ENCODE results near the gene MAVS. TPM values are rescaled to one million over a fixed set of nuclear protein-coding genes. Genes with fewer than 3 reads are reported as not detected.
A peak's percentile ranks its signal among the peaks of the same experiment; 100 is the strongest.

MAVS gene
- total and polyA plus RNA-seq, 2 donors (not counting 3 experiments of a cell fraction or from before 2014, with no cell fraction given) = 18.8 to 40.7 TPM

DNA sequence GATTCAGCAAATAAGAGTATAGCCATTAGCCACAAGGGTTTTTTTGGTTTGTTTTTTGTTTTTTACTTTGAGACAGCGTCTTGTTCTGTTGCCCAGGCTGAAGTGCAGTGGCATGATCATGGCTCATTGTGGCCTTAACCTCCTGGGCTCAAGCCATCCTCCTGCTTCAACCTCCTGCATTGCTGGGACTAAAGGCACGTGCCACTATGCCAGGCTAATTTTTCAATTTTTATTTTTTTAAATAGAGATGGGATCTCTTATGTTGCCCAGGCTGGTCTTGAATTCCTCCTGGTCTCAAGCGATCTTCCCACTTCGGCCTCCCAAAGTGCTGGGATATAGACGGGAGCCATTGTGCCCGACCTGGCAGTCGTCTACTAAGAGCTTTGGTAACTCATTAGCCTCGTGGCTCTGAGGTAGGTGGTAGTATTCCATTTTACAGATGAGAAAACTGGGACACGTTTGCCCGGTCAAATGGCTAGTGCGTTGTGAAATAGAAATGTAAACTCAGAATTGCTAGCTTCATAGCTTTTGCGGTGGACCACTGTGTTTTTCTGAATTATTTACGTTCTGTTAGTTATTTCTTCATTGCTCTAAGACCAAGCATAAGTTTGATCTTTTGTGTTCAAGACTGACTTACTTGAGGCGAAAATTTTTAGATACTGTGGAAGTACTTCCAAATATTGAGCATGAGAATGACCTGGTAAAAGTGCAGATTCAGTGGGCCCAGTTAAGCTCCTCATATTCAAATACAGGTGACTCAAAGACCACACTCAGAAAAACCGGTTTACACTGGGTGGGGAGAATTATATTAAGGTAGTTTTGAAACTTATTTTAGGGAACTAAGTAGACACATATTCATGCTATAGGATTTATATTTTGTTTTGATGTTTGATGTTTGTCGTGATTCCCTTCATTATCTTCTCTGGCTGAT is 44.6 kb downstream of the MAVS start:
- H3K79me2 ChIP-seq (ENCODE audit: control insufficient read depth, insufficient read depth, low read length) = peaks cover 80% of the 10 kb centered on the region
- peaks cover 0 to 2% of the 10 kb centered on the region in 2 experiments for H3K36me3 ChIP-seq (ENCODE audit: control insufficient read depth in 2 of 2, extremely low read depth in 1 of 2, insufficient read depth in 2 of 2, low read length in 2 of 2)
- DNase-seq (ENCODE audit: low read depth, low spot score) = no peak
- peaks cover 24% of the 10 kb centered on the region for H4K20me1 ChIP-seq (replicated peaks; ENCODE audit: control insufficient read depth, extremely low read depth, insufficient read depth, low read length)
- H3K9me1 ChIP-seq (replicated peaks; ENCODE audit: control insufficient read depth, extremely low read depth, insufficient read depth, low read length) = no peaks in the 10 kb centered on the region
- H3K9ac ChIP-seq (replicated peaks; ENCODE audit: extremely low read depth, insufficient read depth, low read length) = peak overlapping the region; percentile 98
- no peaks in the 10 kb centered on the region for H3K27me3 ChIP-seq (ENCODE audit: control insufficient read depth in 2 of 2, insufficient read depth in 2 of 2, low read length in 2 of 2)
- CTCF ChIA-PET = interaction anchor here (1.0 to 2.5 kb wide), 6 partner anchors 16 to 194 kb away, joined by 3 to 20 read pairs (median 4); no protein-coding TSS in a partner anchor
- TF ChIP-seq EZH2 (IDR thresholded peaks at IDR 0.05; ENCODE audit: borderline replicate concordance, low read depth, low read length, severe bottlenecking) (no peak), CTCF (IDR thresholded peaks at IDR 0.05; ENCODE audit: extremely low read depth in 1 of 2, insufficient read depth in 1 of 2, low read depth in 1 of 2, low read length in 2 of 2) (no peak), FOS (IDR thresholded peaks at IDR 0.05; ENCODE audit: borderline replicate concordance, insufficient read depth, low read length) (no peak), POLR2A (IDR thresholded peaks at IDR 0.05; ENCODE audit: low read depth, low read length) (no peak), POLR2AphosphoS5 (IDR thresholded peaks at IDR 0.05; ENCODE audit: insufficient read depth, low read depth, low read length) (no peak), MAX (IDR thresholded peaks at IDR 0.05; ENCODE audit: insufficient read depth, insufficient read length) (no peak), GATA2 (IDR thresholded peaks at IDR 0.05; ENCODE audit: insufficient read depth, insufficient read length, low read depth, low read length) (no peak), JUN (IDR thresholded peaks at IDR 0.05; ENCODE audit: borderline replicate concordance, insufficient read depth, insufficient read length, low read depth) (no peak), MYC (IDR thresholded peaks at IDR 0.05; ENCODE audit: low read depth, low read length) (no peak)
- H3K9me3 ChIP-seq (replicated peaks; ENCODE audit: control insufficient read depth, insufficient read depth, low read length) = no peaks in the 10 kb centered on the region
- peaks cover 51% of the 10 kb centered on the region for H3K4me1 ChIP-seq (ENCODE audit: control insufficient read depth, extremely low read depth, insufficient read depth, low read length)
- no peak overlapping the region for H2AFZ ChIP-seq (ENCODE audit: low read depth, low read length)
- no TSS peak for BruUV-seq (replicated peaks)
- intact Hi-C loops (cut with micrococcal nuclease) = loop anchor here (1.0 to 2.0 kb wide), 2 partner anchors 40 to 124 kb away; partner anchors contain the start of gene RNF24
- H3K4me3 ChIP-seq (replicated peaks in 1 of 3; ENCODE audit: insufficient read depth in 1 of 3, low read depth in 1 of 3, low read length in 3 of 3) = peak overlapping the region; percentile 87 to 100 (median 99)
- H3K27ac ChIP-seq (ENCODE audit: insufficient read depth, low read depth, low read length) = no peak overlapping the region
- peak; percentile 64 for FAIRE-seq
- POLR2A ChIA-PET = no interaction called here
- dilution Hi-C loops (cut with MboI; ENCODE audit: extremely low pct_ligation_motif_present, low sequenced_read_pairs) = no loop called here
- H3K4me2 ChIP-seq (ENCODE audit: insufficient read depth, low read length) = peak overlapping the region; percentile 99
